OCI-LY7 (cell line): ENCODE measurements around the gene PLCB1.

Source experiments
- CTCF ChIP-seq: fragments of 200-600 bp; sonication (generic); conservative IDR thresholded peaks from 2 replicates; pipeline ENCODE4 v1.5.1; 2014; ENCODE audit warnings: mild to moderate bottlenecking, antibody characterized with exemption, low read length, moderate library complexity, mixed read lengths
- EZH2phosphoT487 ChIP-seq: fragments of 200-600 bp; sonication (generic); IDR thresholded peaks from 2 replicates; pipeline ENCODE4 v1.6.1; 2018; ENCODE audit warnings: low read depth, borderline replicate concordance, mild to moderate bottlenecking, mixed run types, antibody characterized with exemption, low read length, moderate library complexity, mixed read lengths

GRCh38 chr20:8375898-8376297 is 243.8 kb downstream of the PLCB1 start:
- no peak for TF ChIP-seq CTCF
- no peak for TF ChIP-seq EZH2phosphoT487
